Activated T-cell treated with anti-CD3 and anti-CD28 coated beads for 1 hour (primary cell): ENCODE measurements around the gene ROR1.
A peak's percentile ranks its signal among the peaks of the same experiment; 100 is the strongest.

Source experiments
- DNase-seq: peaks from one replicate; pipeline ENCODE4 v3.0.0-alpha.2; 2020; ENCODE audit warnings: low read depth

The ROR1 gene

DNA sequence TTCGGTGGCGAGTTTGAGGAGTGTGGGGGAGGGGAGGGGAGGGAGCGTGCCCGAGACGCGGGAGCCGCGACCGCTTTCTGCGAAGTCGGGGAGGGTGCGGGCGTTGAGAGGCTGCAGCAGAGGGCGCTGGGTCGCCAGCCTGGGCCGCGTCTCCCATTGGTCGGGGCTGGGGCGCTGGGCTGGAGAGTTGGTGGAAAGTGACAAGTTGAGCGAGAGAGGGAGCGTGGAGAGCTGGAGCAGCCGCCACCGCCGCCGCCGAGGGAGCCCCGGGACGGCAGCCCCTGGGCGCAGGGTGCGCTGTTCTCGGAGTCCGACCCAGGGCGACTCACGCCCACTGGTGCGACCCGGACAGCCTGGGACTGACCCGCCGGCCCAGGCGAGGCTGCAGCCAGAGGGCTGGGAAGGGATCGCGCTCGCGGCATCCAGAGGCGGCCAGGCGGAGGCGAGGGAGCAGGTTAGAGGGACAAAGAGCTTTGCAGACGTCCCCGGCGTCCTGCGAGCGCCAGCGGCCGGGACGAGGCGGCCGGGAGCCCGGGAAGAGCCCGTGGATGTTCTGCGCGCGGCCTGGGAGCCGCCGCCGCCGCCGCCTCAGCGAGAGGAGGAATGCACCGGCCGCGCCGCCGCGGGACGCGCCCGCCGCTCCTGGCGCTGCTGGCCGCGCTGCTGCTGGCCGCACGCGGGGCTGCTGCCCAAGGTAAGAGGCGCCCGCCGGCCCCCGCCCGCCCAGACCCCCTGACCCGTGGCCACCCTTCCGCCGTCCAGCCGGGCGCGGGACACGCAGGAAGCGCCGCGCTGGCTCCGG is at the start of gene ROR1:
TSS of gene ROR1 (plus strand) at position 203 of the 802 bp plus-strand sequence.
- DNase-seq: peak; percentile 3

GRCh38 chr1:63724375-63724899 is 49.4 kb upstream of the ROR1 start:
- DNase-seq: no peak

DNA sequence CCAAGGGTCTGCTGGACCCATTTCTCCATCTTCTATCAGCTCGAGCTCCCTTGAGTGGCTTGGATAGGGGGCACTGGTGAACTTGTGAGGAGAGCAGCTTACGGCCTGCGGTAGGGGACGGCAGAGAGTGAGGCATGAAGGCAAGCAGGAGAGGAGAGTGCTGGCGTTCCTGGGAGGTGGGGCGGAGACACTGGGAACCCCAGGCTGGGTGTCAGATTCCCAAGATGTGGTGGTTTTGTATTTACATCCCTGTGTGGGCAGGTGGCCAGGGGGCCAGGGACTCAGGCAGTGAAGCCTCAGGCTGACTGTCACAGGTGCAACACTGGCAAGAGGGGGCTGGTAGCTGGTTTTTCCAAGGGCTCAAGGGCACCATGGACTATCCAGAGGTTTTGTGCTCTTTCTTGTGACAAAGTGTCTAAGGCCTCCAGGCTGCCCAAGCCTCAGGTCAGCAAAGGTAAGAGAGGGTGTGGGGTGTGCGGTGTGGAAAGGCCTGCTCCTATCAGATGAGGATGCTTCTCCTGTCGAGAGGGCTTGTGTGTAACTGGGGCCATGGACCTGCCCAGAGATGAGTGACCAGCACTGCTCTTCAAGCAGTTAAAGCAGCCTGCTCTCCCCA is 45.1 kb upstream of the ROR1 start:
- no peak for DNase-seq

GRCh38 chr1:63729227-63729620 is 44.6 kb upstream of the ROR1 start:
- no peak for DNase-seq

GRCh38 chr1:63730211-63730610 is 43.6 kb upstream of the ROR1 start:
- DNase-seq: no peak

- DNase-seq: no peak
Measured at GRCh38 chr1:63731117-63732043, 42.4 kb upstream of the ROR1 start.

DNA sequence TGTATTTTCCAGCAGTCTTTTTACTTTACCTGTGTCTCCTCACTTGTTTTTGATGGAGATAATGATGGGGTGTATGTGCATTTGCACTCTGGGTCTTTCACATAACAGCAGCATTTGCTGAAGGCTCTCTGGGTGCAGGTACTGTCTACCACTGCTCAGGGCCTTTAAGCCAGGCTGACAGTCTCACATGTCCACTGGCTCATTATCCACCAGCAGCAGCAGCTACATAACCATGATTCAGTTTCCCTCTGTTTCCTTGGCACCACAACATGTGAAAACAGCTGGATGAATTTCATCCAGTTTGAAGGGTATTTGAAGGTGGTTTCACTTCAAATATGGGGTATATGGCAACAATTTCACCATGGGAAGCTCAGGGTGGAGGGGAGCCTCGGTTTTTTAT is 41.2 kb upstream of the ROR1 start:
- DNase-seq: no peak

GRCh38 chr1:63738772-63739171 is 35.0 kb upstream of the ROR1 start:
- DNase-seq: no peak

- no peak for DNase-seq
Measured at GRCh38 chr1:63739452-63739851, 34.4 kb upstream of the ROR1 start.

GRCh38 chr1:63740432-63740831 is 33.4 kb upstream of the ROR1 start:
- no peak for DNase-seq

- no peak for DNase-seq
Measured at GRCh38 chr1:63742526-63742925, 31.3 kb upstream of the ROR1 start.

GRCh38 chr1:63743781-63744180 is 30.0 kb upstream of the ROR1 start:
- DNase-seq: no peak

DNA sequence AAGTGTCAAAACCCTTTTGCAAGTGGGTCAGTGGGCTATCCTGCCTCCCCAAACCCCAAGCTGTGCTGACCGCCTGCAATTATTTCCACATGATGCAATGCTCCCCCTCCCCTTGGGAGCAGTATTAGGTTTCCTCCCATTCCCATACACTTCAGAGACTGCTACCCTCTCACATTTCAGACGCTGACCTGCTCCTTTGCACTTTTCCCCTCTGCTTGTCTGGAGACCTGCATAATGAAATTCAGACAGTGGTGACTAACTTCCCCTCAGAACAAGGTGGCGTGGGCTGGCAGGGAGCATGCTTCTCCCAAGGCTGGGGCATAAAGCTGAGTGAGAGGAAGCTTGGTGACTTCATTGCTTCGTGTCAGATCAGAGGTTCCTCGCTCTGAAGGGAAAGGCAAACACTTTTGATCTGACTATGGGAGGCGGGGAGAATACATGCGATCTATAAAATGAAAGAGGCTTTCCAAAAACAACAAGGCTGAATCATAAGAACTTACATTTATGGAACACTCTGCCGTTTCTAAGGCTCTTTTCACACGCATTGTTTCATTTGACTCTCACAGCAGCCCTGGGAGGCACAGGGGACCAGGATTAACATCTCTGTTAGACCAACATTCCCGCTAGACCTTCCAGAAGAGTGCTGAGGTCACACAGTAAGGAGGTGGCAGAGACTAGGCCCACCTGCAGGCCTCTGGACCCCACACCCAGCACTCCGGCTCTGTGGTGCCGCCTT is 27.5 kb upstream of the ROR1 start:
- DNase-seq: no peak

DNA sequence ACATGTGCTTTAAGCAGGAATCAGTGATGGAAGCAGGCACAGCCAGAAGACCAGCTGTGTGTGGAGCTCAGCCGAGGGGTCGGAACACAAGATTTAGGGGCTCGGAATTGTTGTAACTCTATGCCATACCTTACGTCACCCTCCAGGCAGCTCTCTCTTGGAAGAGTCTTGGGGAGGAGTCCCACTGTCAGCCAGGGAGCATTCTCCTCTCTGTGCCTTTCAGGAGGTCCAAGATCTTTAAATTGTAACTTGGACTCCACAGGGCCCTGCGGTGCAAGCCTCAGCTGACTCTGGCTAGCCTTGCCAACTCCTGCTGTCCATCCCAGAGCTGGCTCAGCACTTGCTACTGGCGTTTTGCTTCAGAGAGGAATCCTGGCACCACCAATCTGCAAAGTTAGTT is 26.4 kb upstream of the ROR1 start:
- no peak for DNase-seq

DNA sequence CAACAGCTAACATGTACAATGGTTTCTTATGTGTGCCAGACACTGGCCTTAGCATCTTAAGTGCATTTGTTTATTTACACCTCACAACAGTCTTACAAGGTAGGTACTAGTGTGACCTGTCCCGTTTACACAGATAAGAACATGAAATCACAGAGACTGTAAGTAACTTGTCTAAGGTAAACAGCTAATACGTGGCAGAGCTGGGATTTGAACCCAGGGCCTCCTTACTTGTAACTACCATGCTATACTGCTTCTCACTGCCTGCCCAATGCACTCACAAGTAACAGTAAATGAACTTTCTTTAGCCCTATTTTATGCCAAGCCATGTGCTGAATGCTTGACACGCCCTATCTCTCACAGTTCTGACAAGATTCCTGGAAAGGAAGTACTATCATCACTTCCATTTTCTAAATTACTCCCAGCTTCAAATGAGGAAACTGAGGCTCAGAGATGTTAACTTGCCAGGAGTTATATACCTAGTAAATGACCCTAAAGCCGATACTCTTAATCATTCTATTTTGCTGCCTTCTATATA is 25.7 kb upstream of the ROR1 start:
- no peak for DNase-seq

- no peak for DNase-seq
Measured at GRCh38 chr1:63748641-63749040, 25.2 kb upstream of the ROR1 start.

GRCh38 chr1:63750721-63751120 is 23.1 kb upstream of the ROR1 start:
- DNase-seq: no peak

DNA sequence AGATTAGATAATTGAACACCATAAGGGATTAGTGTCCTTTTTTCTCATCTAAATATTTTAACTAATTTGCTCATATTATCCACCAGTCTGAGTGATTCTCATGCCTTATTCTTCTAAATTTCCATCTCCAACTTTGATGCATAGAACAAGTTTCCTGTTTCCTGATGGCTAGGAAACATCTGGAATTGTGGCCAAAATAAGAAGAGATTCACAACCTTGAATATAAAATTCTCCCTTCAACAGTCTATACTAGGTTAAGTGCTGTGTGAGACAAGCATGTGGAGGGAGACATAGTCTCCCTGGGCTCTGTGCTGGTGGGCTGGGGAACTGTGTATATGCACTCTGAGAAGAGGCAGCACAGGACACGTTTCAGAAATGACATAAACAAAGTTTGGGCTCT is 21.6 kb upstream of the ROR1 start:
- DNase-seq: no peak

GRCh38 chr1:63753591-63753990 is 20.2 kb upstream of the ROR1 start:
- DNase-seq: no peak

DNA sequence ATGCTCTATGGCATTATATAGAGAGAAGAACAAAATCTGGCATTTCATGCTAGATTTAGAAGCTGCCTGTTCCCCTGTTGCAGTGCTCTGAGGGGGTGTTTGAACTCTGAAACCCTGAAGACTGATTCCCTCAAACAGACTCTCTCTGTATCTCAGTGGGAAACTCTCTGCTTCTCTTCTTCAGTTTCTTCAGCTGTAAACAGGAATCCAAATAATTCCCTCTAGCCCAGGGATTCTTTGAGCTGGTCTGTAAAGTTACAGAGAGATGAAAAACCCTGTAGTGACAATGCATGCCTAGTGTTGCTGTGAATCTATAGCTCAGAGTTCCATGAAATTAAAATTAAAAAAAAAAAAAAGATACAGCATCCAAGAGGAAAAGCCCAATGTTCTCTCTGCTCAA is 17.0 kb upstream of the ROR1 start:
- no peak for DNase-seq

- no peak for DNase-seq
Measured at GRCh38 chr1:63757334-63757733, 16.5 kb upstream of the ROR1 start.

DNA sequence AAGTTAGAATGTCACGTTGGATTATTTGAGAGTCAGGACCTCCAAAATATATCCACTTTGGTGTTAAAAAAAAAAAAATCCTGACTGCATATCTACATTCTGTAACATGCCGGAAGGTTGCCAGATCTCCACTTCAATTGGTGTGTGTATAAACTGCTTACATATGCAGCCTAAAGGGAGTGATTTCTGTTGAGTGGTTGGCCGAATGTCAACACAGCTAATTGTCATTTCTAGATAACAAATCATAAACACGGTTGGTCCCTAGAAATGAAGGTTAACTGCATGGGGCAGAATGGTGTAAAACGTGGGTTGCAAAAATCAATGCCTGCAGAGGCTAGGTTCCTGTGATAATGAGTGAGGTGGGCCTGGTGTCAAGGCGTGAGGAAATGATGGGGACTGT is 15.0 kb upstream of the ROR1 start:
- no peak for DNase-seq
